ENCODE data around the gene PPM1M.

The PPM1M gene

DNA sequence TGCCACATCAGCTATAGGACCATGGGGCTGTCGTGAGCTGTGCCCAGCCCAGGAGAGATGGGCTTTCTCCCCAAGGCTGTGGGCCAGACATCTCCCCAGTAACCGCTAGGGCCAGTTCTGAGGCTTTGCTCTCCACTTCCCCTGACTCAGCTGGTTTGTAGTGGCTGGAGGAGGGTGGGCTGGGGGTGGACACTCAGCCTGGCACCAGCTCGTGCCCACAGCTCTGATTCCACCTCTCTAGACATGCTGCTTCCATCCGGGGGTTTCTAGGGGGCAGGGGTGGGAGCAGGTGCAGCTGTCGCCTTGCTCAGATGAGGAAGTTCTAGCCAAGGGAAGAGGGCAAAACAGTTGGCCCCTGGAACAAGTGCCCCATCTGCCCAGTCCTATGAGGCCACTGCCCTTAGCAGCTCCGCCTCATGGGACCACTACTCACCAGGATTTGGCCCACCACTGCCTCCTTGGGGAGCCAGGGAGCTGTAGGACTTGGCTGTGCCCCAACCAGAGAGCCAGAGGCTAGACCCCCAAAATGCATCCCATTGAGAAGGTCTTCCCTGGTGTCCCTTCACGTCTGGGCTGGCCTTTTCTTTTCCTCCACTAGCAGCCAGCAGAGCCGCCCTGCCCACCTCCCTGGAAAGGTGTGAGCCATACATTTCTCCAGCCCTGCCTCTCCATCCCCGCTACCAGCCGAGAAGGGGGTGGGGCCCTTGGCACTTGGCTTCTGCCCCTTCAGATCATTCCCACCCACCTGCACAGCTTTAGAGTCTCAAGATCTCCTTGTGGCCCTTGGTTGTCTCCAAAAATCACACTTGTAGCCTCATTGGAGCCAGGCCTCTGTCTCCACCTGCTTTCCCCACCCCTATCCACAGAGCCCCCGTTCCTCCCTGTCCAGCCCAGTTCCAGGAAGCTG, 51.9 kb downstream of the PPM1M start:
- DNase-seq (ENCODE audit: low spot score) = no peak

DNA sequence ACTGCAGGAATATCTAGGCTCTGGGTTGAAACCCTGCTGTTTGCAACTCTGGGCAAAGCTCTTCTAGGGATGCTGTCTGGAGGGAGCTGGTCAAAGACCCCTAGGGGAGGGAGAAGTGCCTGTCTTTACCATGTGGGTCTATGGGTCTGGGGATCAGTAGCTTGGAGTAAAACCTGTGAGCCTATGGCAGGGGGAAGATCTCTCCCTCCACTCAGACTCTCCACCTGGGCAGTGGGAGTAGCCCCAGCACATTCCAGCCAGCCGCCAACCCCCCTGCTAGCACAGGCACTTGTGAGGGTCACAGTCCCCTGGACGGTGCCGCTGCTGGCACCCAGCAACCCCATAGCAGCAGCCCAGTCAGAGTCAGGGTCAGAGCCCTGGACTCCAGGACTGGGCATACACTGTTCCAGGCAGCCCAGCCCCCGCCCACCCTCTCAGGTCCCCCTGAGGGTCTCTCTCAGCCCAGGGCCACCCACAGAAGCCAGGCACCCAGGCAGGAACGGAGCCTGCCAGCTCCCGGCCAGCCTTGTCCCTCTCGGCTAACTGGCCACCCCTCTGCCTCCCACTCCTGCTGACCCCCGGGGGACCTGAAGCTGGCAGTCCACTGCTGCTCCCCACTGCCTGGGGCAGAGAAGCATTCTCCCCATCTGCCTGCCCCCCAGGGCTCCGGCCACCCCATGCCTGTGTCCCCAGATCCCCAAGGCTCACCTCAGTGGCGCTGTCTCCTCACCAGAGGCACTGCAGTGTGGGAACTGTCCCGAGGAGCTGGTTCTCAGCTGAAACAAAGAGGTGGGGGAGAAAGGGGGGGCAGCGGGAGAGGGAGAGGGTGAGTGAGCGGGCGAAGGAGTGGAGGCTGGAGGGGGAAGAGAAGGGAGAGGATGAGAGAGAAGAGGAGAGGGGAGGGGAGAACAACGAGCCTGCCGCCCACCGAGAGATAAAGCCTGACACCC, 52.9 kb downstream of the PPM1M start:
- no peak for DNase-seq (ENCODE audit: low spot score)

- no peak for DNase-seq (ENCODE audit: low spot score)
These were observed 53.8 kb downstream of the PPM1M start for GRCh38 chr3:52299247-52299878.
